IMR-90 (cell line): ENCODE measurements around the gene CLCN5. TPM values are rescaled to one million over a fixed set of nuclear protein-coding genes. Genes with fewer than 3 reads are reported as not detected.

Source experiments
- ATAC-seq: fragments of 200-7000 bp; cut with Tn5 transposase; 2 replicates; pipeline ENCODE4 v1.9.1; 2020; ENCODE audit warnings: low read depth, mild to moderate bottlenecking, moderate library complexity
- BruUV-seq: library from RNA; stranded (reverse); fragments of 400-500 nt; replicated peaks from 2 replicates; lab custom pipeline; 2021; lab: Mats Ljungman, UMichigan
- CTCF ChIA-PET: fragments of 300-600 bp; formaldehyde crosslinking; extraction: SDS; loops from one replicate; lab custom pipeline; 2021; ENCODE audit warnings: antibody characterized with exemption; lab: Yijun Ruan, JAX
- POLR2A ChIA-PET: fragments of 300-600 bp; sonication (Branson Sonifier 250); formaldehyde crosslinking; loops from one replicate; lab custom pipeline; 2022; ENCODE audit warnings: antibody characterized with exemption; ENCODE audit not compliant: unreplicated experiment; lab: Charles Lee
- DNase-seq: peaks from one replicate; pipeline ENCODE4 v3.0.0; 2013
- H2AFZ ChIP-seq: replicated peaks from 2 replicates; pipeline ENCODE3; 2013; ENCODE audit warnings: low read length, mild to moderate bottlenecking; ENCODE audit not compliant: poor library complexity
- H2AK5ac ChIP-seq: 2 replicates; pipeline ENCODE4 v1.6.1; 2013; ENCODE audit warnings: low read depth, low read length, inconsistent platforms
- H2AK9ac ChIP-seq: replicated peaks from 2 replicates; pipeline ENCODE3; 2013; ENCODE audit warnings: mild to moderate bottlenecking, low read depth, low read length, moderate library complexity; ENCODE audit not compliant: poor library complexity
- H2BK120ac ChIP-seq: 2 replicates; pipeline ENCODE4 v1.6.1; 2013; ENCODE audit warnings: low read depth, low read length, inconsistent platforms
- H2BK15ac ChIP-seq: 3 replicates; pipeline ENCODE4 v1.6.1; 2013; ENCODE audit warnings: low read depth, low read length, inconsistent platforms
- H2BK20ac ChIP-seq: 2 replicates; pipeline ENCODE4 v1.6.1; 2013; ENCODE audit warnings: low read depth, mild to moderate bottlenecking, inconsistent platforms, low read length, moderate library complexity
- H2BK5ac ChIP-seq: 2 replicates; pipeline ENCODE4 v1.6.1; 2013; ENCODE audit warnings: mild to moderate bottlenecking, low read depth, low read length, inconsistent platforms; ENCODE audit not compliant: poor library complexity, severe bottlenecking
- H3K14ac ChIP-seq: replicated peaks from 2 replicates; pipeline ENCODE4 v1.6.1; 2013; ENCODE audit warnings: low read depth, low read length, inconsistent platforms
- H3K18ac ChIP-seq: 2 replicates; pipeline ENCODE4 v1.6.1; 2013; ENCODE audit warnings: low read depth, low read length, control low read depth
- H3K23ac ChIP-seq: 2 replicates; pipeline ENCODE4 v1.6.1; 2013; ENCODE audit warnings: low read depth, low read length, inconsistent platforms
- H3K27ac ChIP-seq: 2 replicates; pipeline ENCODE4 v1.5.1; 2013; ENCODE audit warnings: mild to moderate bottlenecking, control low read depth, low read length; ENCODE audit not compliant: insufficient read depth
- H3K27me3 ChIP-seq: 2 replicates; pipeline ENCODE4 v1.6.1; 2013; ENCODE audit warnings: low read length; ENCODE audit not compliant: control insufficient read depth, insufficient read depth
- H3K36me3 ChIP-seq: 2 replicates; pipeline ENCODE4 v1.6.1; 2013; ENCODE audit warnings: low read length, mixed read lengths; ENCODE audit not compliant: control insufficient read depth, insufficient read depth
- H3K4ac ChIP-seq: 2 replicates; pipeline ENCODE4 v1.6.1; 2013; ENCODE audit warnings: low read depth, low read length, inconsistent platforms
- H3K4me1 ChIP-seq: 2 replicates; pipeline ENCODE4 v1.6.1; 2013; ENCODE audit warnings: low read length, mixed read lengths; ENCODE audit not compliant: control insufficient read depth, insufficient read depth
- H3K4me2 ChIP-seq: 2 replicates; pipeline ENCODE4 v1.6.1; 2013; ENCODE audit warnings: low read depth, mild to moderate bottlenecking, control low read depth, low read length, moderate library complexity
- H3K4me3 ChIP-seq: 2 replicates; pipeline ENCODE4 v1.5.1; 2013; ENCODE audit warnings: low read depth, mild to moderate bottlenecking, control low read depth, low read length, moderate library complexity; ENCODE audit not compliant: insufficient read depth
- H3K56ac ChIP-seq: 2 replicates; pipeline ENCODE4 v1.6.1; 2013; ENCODE audit warnings: low read length, inconsistent platforms; ENCODE audit not compliant: insufficient read depth; ENCODE audit errors: extremely low read depth
- H3K79me1 ChIP-seq, 2 experiments: 2 replicates each; pipeline ENCODE4 v1.6.1; 2013; ENCODE audit warnings: low read length in 2 of 2, inconsistent platforms in 1 of 2, low read depth in 1 of 2
- H3K9ac ChIP-seq: 2 replicates; pipeline ENCODE4 v1.6.1; 2013; ENCODE audit warnings: low read depth, low read length, control low read depth
- H3K9me1 ChIP-seq: 2 replicates; pipeline ENCODE4 v1.6.1; 2013; ENCODE audit warnings: low read length, inconsistent platforms; ENCODE audit not compliant: insufficient read depth
- H3K9me3 ChIP-seq: 2 replicates; pipeline ENCODE4 v1.6.1; 2013; ENCODE audit warnings: low read length; ENCODE audit not compliant: control insufficient read depth, insufficient read depth
- H4K20me1 ChIP-seq: 2 replicates; pipeline ENCODE4 v1.6.1; 2013; ENCODE audit warnings: low read length, inconsistent platforms; ENCODE audit not compliant: insufficient read depth
- H4K5ac ChIP-seq: 2 replicates; pipeline ENCODE4 v1.6.1; 2013; ENCODE audit warnings: mild to moderate bottlenecking, low read depth, low read length, control low read depth
- H4K8ac ChIP-seq, 2 experiments: 2 replicates each; pipeline ENCODE4 v1.6.1; 2013; ENCODE audit warnings: low read depth in 2 of 2, low read length in 2 of 2, control low read depth in 1 of 2, inconsistent platforms in 1 of 2
- H4K91ac ChIP-seq: 2 replicates; pipeline ENCODE4 v1.6.1; 2013; ENCODE audit warnings: low read depth, low read length, inconsistent platforms; ENCODE audit not compliant: insufficient read depth
- BHLHE40 ChIP-seq: fragments of 150-350 bp; IDR thresholded peaks from 2 replicates; pipeline ENCODE4 v1.6.1; 2016; ENCODE audit warnings: mild to moderate bottlenecking, low read depth, low read length
- CEBPB ChIP-seq: IDR thresholded peaks from 2 replicates; pipeline ENCODE4 v1.6.1; 2012; ENCODE audit warnings: low read depth, low read length, improper control_type of control experiment
- CHD1 ChIP-seq: IDR thresholded peaks from 2 replicates; pipeline ENCODE4 v1.6.1; 2012; ENCODE audit warnings: low read depth, low read length, improper control_type of control experiment
- FOS ChIP-seq: fragments of 150-350 bp; IDR thresholded peaks from 2 replicates; pipeline ENCODE4 v1.6.1; 2016; ENCODE audit warnings: low read depth, low read length
- MAFK ChIP-seq: IDR thresholded peaks from 2 replicates; pipeline ENCODE4 v1.6.1; 2012; ENCODE audit warnings: low read depth, low read length, improper control_type of control experiment
- MAZ ChIP-seq: IDR thresholded peaks from 2 replicates; pipeline ENCODE4 v1.6.1; 2012; ENCODE audit warnings: low read depth, mild to moderate bottlenecking, low read length, improper control_type of control experiment, moderate library complexity, borderline replicate concordance
- MXI1 ChIP-seq: IDR thresholded peaks from 2 replicates; pipeline ENCODE4 v1.6.1; 2012; ENCODE audit warnings: low read depth, mild to moderate bottlenecking, low read length, moderate library complexity, borderline replicate concordance
- NFE2L2 ChIP-seq: fragments of 150-350 bp; IDR thresholded peaks from 2 replicates; pipeline ENCODE4 v1.6.1; 2016; ENCODE audit warnings: low read depth, mild to moderate bottlenecking, low read length
- POLR2A ChIP-seq: IDR thresholded peaks from 2 replicates; pipeline ENCODE4 v1.6.1; 2012; ENCODE audit warnings: mild to moderate bottlenecking, low read depth, low read length
- RAD21 ChIP-seq: IDR thresholded peaks from 2 replicates; pipeline ENCODE4 v1.6.1; 2012; ENCODE audit warnings: low read length, improper control_type of control experiment
- RCOR1 ChIP-seq: IDR thresholded peaks from 2 replicates; pipeline ENCODE4 v1.6.1; 2012; ENCODE audit warnings: mild to moderate bottlenecking, low read length, improper control_type of control experiment; ENCODE audit not compliant: insufficient replicate concordance
- RFX5 ChIP-seq: IDR thresholded peaks from 2 replicates; pipeline ENCODE4 v1.8.0; 2012; ENCODE audit warnings: low read depth, mild to moderate bottlenecking, low read length, moderate library complexity
- SMC3 ChIP-seq: fragments of 150-350 bp; IDR thresholded peaks from 2 replicates; pipeline ENCODE4 v1.6.1; 2016; ENCODE audit warnings: low read depth, mild to moderate bottlenecking, antibody characterized with exemption, low read length, moderate library complexity
- WGBS, 2 experiments: methylation state at CpG; one replicate each; pipeline versions ENCODE4 v1.1.5 to v1.1.7; 2013; ENCODE audit warnings: missing lambda C conversion rate in 2 of 2; ENCODE audit not compliant: insufficient read length in 1 of 2; ENCODE audit errors: extremely low coverage in 2 of 2; 5-methylcytosine and 5-hydroxymethylcytosine counted together
- dilution Hi-C: fragments of 300-500 bp; cut with HindIII; formaldehyde crosslinking; loops from one replicate; pipeline ENCODE4 v1.14.3; 2018; ENCODE audit warnings: low sequenced_read_pairs; ENCODE audit not compliant: unreplicated experiment
- in situ Hi-C: fragments of 300-500 bp; cut with MboI; formaldehyde crosslinking; loops from 3 replicates; pipeline ENCODE4 v1.14.3; 2019; ENCODE audit warnings: low sequenced_read_pairs, inconsistent platforms, mixed read lengths
- intact Hi-C: fragments of 100-400 bp; cut with micrococcal nuclease; formaldehyde crosslinking; loops from 2 replicates; pipeline ENCODE4 v1.10.0; 2022
- polyA plus RNA-seq, 3 experiments: library from polyadenylated mRNA; depleted of rRNA; stranded (reverse); fragments of >200 nt; gene quantifications; 2 replicates each; pipeline ENCODE4 v1.2.3, GENCODE V29; 2012; ENCODE audit warnings: low replicate concordance in 1 of 3
- total RNA-seq: library from RNA; depleted of rRNA; stranded (reverse); fragments of >200 nt; gene quantifications from 2 replicates; pipeline ENCODE4 v1.2.3, GENCODE V29; 2012
- TF ChIP-seq, protein P1 (sequence below): conservative IDR thresholded peaks from 2 replicates; pipeline ENCODE4 v1.5.1; 2012; ENCODE audit warnings: mild to moderate bottlenecking, low read depth, low read length, improper control_type of control experiment
- TF ChIP-seq, protein P2 (sequence below): fragments of 150-350 bp; IDR thresholded peaks from 2 replicates; pipeline ENCODE4 v1.6.1; 2017; ENCODE audit warnings: mild to moderate bottlenecking, antibody characterized with exemption, low read length, low read depth

Gene CLCN5
- total and polyA plus RNA-seq, 2 of the 4 experiments (the other 2 are of a cell fraction) = 1.4 to 5.9 TPM

GRCh38 chrX:50068893-50069292, 146.5 kb downstream of the CLCN5 start:
- ATAC-seq (no peak), DNase-seq (no peak)
- Histone ChIP-seq H3K4me3 (no peak overlapping the region), H2AK9ac (no peak overlapping the region), H4K91ac (no peak overlapping the region), H2BK20ac (no peak overlapping the region), H4K8ac (no peak overlapping the region), H3K4ac (no peak overlapping the region), H3K4me2 (no peak overlapping the region), H2BK5ac (no peak overlapping the region), H3K79me1 (no peaks in the 10 kb centered on the region), H4K20me1 (no peaks in the 10 kb centered on the region), H3K18ac (no peak overlapping the region), H3K9me3 (no peaks in the 10 kb centered on the region), H3K27me3 (no peaks in the 10 kb centered on the region), H2AK5ac (no peak overlapping the region), H2BK120ac (no peak overlapping the region), H3K9me1 (no peaks in the 10 kb centered on the region), H3K27ac (no peak overlapping the region), H3K9ac (no peak overlapping the region), H2BK15ac (no peak overlapping the region), H3K56ac (no peak overlapping the region), H3K23ac (no peak overlapping the region), H3K36me3 (no peaks in the 10 kb centered on the region), H3K4me1 (no peaks in the 10 kb centered on the region), H2AFZ (no peak overlapping the region), H4K5ac (no peak overlapping the region), H3K14ac (no peak overlapping the region)
- CTCF ChIA-PET = no interaction called here
- intact Hi-C loops = no loop called here
- TF ChIP-seq RAD21 = no peak
- TF ChIP-seq, protein P1, sequence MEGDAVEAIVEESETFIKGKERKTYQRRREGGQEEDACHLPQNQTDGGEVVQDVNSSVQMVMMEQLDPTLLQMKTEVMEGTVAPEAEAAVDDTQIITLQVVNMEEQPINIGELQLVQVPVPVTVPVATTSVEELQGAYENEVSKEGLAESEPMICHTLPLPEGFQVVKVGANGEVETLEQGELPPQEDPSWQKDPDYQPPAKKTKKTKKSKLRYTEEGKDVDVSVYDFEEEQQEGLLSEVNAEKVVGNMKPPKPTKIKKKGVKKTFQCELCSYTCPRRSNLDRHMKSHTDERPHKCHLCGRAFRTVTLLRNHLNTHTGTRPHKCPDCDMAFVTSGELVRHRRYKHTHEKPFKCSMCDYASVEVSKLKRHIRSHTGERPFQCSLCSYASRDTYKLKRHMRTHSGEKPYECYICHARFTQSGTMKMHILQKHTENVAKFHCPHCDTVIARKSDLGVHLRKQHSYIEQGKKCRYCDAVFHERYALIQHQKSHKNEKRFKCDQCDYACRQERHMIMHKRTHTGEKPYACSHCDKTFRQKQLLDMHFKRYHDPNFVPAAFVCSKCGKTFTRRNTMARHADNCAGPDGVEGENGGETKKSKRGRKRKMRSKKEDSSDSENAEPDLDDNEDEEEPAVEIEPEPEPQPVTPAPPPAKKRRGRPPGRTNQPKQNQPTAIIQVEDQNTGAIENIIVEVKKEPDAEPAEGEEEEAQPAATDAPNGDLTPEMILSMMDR = no peak
- TF ChIP-seq CHD1 = no peak
- TF ChIP-seq MXI1 = no peak
- TF ChIP-seq FOS = no peak
- no peak for TF ChIP-seq BHLHE40
- no peak for TF ChIP-seq RFX5
- TF ChIP-seq, protein P2, sequence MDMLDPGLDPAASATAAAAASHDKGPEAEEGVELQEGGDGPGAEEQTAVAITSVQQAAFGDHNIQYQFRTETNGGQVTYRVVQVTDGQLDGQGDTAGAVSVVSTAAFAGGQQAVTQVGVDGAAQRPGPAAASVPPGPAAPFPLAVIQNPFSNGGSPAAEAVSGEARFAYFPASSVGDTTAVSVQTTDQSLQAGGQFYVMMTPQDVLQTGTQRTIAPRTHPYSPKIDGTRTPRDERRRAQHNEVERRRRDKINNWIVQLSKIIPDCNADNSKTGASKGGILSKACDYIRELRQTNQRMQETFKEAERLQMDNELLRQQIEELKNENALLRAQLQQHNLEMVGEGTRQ = no peak
- TF ChIP-seq NFE2L2 = no peak
- no peak for TF ChIP-seq MAZ
- TF ChIP-seq POLR2A = no peak
- no peak for TF ChIP-seq RCOR1
- TF ChIP-seq MAFK = no peak
- no peak for TF ChIP-seq CEBPB
- TF ChIP-seq SMC3 = no peak
- no TSS peak for BruUV-seq
- dilution Hi-C loops = no loop called here
- POLR2A ChIA-PET = no interaction called here
- in situ Hi-C loops = no loop called here
- WGBS, 2 experiments = no CpG with 5 or more reads among the region's 2 CpGs
